Measurements from ENCODE around the gene CFAP107.
"Not testable (repeated sequence)": the region's sequence is repeated elsewhere in the genome, so short reads cannot be mapped to it uniquely, and the experiment has no call there.

The CFAP107 gene, protein sequence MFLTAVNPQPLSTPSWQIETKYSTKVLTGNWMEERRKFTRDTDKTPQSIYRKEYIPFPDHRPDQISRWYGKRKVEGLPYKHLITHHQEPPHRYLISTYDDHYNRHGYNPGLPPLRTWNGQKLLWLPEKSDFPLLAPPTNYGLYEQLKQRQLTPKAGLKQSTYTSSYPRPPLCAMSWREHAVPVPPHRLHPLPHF

DNA sequence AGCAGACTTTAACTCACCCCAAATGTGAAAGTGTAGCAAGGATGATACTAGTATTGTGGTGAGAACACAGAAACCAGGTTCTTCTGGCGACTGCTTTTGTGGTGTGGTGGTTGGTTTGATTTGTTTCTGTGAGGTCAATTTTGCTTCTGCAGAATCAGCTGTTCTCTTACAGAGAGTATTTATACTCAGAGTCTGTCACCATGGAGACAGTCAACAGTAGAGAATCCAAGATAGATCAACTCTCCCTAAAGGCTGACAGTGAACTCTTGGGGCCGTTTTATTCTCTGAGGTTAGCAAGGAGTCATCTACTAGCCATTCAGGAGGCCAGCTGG, at the start of gene CFAP107:
CFAP107 (plus strand) TSS at position 209 of the 332 bp plus-strand sequence. CDS start 231 bp downstream, outside the sequence.
- no peak for DNase-seq

DNA sequence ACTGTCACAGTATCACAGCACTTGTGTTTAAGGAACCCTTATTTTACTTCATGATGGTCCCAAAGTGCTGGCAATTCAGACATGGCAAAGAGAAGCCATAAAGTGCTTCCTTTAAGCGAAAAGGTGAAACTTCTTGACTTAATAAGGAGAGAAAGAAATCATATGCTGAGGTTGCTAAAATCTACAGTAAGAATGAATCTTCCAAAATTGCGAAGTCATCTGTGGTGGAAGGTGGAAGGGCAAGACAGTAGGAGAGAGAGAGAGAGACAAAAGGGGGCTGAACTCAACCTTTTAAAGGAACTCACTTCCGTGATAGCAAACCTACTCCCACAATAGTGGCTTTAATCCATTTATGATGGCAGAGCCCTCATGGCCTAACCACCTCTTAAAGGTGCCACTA, 49.3 kb upstream of the CFAP107 start:
- DNase-seq: no peak

DNA sequence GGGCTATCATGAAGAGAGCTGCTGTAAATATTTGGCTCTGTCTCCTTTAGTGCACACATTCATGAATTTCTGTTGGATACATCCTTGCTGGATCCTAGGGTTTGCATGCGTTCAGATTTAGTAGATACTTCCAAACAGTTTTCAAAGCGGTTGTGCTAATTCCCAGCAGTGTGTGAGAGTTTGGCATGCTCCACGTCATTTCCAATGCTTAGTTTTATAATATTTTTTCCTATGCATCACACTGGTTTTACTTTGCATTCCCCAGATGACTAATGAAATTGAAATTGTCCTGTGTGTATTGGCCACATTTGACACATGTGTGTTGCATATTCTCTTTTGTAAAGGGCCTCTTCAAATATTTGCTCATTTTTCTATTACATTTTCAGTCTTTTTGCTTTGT, 48.6 kb upstream of the CFAP107 start:
- DNase-seq: no peak

DNA sequence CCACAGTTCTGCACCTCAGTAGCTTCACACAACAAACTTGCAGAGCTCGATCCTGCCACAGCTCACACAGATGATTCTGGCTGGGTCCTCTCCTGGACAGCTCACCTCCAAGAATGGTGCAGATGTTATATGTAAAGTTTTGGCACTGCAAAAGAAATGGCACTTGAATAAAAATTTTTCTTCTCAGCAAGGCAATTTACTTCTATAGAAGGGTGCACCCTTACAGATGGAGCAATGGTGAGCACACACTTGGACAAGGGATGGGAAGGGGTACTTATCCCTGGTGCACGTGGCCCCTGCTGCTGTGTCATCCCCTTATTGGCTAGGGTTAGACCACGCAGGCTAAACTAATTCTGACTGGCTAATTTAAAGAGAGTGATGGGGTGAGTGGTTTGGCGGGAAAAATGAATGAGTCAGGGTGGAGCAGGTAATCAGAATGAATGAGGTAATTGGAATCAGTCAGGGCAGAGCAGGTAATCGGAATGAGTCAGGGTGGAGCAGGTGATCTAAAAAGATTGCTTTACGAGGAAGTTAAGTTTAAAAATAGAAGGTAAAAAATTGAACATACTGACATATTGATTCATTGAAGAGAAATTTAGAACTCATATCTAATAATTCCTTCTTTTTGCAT, 42.1 kb upstream of the CFAP107 start:
- no peak for DNase-seq

DNA sequence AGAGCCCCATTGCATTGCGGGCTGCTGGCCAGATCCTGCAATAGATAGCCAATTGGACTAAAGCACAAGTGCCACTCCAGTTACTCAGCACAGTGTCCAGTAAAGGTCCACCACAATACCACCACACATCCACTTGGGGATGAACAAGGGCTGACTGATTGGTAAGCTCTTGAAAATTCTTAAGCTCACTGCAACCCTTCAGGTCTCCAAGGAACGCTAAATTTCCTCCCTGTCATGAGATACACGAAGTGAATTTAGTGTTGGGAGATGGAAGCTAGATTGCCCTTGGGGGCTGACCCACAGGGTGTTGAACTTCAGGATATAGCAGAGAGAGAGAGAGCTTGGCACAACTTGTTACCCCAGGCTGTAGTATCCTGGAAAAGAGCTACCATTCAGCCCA, 39.9 kb upstream of the CFAP107 start:
- no peak for DNase-seq

DNA sequence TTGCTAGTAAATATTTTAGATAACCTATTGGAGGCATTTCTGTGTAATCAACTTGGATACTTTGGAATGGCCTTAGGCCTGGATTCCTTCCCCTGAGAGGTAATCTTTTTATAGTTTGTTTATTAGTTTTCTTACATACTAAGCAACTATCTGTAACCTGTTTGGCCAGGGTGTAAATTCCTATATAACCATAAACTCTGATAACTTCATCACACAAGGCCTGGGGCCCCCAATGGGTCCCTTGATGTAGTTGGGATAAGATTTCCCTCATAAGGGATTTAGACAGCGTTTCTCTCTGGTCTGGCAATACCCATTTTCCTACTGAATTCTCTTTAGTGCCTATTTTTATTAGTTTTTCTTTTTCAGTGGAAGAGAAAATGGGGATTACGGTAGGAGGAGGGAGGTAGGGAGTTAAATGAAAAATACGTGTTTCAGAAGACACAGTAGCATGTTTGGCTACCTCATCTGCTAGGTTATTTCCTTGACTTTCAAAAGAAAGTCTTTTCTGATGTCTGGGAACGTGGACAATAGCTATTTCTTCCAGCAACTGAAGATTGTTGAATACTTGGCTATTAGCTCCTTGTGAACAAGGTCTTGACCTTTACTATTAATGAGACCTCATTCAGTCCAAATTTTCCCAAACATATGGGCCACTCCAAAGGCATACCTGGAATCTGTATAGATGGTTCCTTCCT, 37.5 kb upstream of the CFAP107 start:
- DNase-seq: no peak

DNA sequence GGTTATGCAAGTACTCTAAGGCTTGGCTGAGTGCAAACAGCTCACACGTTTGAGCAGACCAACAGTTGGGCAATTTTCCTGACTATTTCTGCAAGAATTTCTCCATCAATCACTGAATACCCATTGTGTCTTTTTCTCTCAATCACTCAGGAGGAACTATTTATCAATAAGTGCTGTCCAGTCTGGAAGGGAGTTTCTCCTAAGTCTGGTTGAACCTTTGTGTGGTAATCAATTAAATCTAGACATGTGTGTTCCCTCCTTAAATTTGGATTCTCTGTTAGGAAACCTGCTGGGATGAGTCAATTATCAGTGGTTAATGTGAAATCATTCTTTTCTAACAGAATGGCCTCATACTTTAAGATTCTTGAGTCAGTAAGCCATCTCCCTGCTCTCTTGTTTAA, 36.9 kb upstream of the CFAP107 start:
- no peak for DNase-seq

DNA sequence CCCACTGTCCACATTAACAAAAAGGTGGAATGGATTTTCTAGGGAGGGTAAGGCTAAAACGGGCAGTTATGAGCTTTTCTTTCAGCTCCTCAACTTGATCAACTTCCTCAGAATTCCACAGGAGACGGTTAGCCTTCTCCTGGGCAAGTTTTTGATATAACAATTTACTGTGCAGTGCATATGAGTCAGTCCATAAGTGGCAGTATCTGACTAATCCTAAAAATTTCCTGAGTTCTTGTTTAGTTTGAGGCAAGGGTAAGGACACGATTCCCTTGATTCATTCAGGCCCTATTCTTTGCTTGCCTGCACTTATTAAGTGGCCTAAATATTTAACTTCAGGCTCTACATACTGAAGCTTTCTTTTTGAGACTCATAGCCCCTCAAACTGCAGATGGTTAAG, 36.3 kb upstream of the CFAP107 start:
- no peak for DNase-seq

DNA sequence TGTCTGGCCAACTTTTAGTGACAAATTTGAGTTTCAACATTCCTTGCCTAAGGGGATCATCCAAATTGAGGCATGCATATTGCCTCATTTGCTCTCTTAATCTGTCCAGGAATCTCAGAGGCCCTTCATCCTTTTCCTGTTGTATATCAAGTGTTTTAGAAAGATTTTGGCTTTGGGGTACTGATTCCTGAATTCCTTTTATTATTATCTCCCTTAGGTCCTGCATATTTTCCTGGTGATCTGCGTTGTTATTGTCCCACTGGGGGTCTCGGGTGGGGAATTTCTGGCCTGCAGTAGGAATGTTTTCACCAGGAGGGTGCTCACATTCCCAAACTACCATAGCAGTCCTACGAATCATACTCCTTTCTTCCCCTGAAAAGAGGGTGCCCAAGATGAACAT, 34.5 kb upstream of the CFAP107 start:
- DNase-seq: no peak

DNA sequence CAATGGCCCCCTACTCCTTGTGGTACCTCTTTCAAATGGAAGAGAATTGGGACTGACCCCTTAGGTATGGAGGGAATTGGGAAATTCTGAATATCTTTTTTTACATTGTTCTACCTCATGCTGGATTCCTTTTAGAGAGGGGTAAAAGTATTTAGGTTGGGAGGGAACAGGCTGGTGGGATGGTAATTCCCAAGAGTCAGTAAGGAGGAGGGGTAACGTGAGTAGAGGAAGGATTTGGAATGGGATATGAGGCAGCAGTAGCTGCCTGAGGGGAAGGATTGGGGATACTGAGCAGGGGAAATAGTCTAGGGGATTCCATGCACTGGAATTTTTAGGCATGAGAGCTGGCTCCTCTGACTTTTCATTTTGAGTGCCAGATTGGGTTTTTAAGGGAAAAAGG, 33.9 kb upstream of the CFAP107 start:
- DNase-seq: no peak

DNA sequence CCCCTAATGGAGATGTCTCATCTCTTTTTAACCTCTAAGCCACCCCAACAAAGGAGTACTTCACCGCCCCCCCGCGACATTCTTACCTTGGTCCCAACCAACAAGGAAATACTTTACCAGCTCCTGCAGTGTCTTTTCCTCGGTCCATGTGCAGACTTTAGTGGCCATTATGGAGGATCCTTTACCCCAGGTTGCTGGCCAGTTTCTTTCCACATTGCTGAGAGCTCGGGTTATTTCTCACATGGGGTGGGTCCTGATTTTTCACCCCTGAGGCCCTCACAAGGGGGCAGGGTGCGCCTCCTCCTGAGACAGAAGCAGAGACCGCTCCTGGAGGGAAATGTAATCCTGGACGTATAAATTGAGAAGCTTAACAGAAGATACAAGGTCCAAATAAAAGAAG, 33.1 kb upstream of the CFAP107 start:
- DNase-seq: no peak

DNA sequence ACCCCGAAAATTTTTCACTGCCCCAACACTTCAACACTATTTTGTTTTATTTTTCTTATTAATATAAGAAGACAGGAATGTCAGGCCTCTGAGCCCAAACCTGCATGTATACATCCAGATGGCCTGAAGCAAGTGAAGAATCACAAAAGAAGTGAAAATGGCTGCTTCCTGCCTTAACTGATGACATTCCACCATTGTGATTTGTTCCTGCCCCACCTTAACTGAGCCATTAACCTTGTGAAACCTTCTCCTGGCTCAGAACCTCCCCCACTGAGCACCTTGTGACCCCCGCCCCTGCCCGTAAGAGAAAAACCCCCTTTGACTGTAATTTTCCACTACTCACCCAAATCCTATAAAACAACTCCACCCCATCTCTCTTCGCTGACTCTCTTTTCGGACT, 32.3 kb upstream of the CFAP107 start:
- DNase-seq: not testable (repeated sequence)

DNA sequence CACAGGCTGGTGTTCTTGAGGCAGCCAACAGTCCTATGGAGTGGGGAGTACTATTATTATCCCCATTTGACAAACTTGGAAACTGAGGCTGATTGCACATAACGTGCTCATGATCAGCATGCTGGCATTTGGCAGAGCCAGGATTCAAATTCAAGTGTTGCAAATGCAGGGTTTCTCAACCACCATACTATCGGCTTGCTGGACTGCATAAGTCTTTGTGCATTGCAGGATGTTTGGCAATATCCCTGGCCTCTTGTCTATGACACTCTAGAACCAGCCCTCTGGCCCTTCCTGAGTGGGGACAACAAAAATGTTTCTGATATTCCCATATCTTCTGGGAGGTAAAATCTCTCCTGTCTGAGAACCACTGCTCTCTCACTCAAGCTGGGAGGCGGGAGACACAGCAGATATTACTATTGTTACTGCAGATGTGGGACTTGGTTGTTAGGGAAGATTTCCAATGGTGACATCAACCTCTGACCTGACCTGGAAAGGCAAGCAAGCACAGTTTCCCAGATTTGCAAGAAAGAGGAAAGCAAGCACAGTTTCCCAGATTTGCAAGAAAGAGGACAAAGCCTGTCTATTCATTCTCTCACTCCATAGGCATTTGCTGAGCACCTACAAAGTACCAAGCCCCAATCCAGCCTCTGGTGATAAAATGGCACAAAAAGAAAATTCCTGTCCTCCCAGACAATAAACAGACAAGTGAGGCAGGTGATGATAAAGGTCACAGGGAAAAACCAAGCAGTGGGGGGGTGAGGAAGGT, 31.1 kb upstream of the CFAP107 start:
- no peak for DNase-seq

DNA sequence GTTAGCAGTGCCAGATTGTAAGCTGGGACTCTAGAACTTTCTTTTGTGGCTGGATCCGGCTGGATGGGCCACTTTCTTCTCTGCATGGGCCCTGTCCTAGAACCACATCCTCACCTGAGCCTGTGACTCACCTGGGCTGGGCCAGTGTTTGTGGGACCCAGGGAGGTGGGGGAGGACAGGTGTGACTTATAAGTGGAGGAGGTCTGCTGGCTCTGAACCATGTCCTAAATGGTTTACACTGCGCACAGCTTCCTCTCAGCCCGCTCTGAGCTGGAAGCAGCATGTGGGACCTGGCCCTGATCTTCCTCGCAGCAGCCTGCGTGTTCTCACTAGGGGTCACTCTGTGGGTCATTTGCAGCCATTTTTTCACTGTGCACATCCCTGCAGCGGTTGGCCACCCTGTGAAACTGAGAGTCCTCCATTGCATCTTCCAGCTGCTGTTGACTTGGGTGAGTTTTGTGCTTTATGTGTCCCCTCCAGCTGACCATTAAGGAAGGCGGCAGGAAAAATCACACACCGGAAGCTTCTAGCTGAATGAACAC, 30.0 kb upstream of the CFAP107 start, which contains the start of gene AADACL3:
AADACL3 (plus strand) TSS at position 215 of the 542 bp plus-strand sequence; CDS start at position 282, 67 bp downstream.
- no peak for DNase-seq

DNA sequence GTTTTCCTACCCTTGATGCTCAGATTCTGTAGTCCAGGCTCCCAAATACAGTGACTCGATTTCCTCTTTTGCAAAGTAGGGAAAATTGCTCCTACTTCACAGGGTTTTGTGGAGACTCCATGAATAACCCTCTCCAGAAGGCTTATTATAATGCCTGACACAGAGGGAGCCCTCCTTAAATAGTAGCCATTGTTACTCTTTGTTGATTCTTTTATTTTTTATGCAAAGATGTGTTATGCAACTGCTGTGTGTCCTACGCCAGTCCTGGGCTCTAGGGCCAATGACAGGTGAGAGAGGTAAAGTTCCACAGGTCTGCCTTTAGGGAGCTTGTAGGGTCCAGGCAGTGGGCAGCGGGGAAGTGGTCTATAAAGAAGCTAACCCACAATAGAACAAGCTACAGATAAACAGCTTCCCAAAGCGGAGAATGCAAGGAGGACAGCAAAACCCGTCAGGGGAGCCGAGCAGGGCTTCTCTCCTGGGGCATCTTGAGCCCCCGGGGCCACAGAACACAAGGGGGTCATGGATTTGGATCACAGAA, 28.6 kb upstream of the CFAP107 start:
- no peak for DNase-seq

DNA sequence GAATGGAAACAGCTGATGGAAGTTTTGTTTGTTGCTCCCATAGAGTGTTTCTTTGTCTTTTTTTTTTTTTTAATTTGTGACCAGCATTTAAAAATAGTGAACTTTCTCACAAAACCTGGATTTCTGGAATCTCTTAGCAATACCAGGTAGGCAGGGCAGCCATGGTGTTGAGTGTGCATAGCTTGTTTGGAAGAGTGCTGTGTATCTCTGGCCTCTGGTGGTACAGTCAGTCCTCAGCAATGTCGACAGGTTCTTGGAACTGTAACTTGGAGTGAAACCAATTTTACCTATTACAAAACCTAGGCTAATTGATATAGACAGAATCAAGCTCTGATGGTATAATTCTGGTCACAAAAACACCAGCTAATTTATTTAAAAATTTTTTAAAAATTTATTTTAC, 23.4 kb upstream of the CFAP107 start:
- DNase-seq: no peak

DNA sequence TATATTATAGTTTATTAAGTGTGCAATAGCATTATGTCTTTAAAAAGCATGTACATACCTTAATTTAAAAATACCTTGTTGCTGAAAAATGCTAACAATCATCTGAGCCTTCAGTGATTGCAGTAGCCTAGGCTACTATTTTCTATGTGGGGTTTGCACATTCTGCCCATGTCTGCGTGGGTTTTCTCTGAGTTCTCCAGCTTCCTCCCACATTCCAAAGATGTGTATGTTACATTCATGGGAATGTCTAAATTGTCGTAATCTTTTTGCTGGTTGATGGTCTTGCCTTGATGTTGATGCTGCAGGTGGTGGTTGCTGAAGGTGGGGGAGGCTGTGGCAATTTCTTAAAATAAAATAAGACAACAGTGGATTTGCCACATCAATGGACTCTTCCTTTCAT, 17.6 kb upstream of the CFAP107 start:
- DNase-seq: no peak

DNA sequence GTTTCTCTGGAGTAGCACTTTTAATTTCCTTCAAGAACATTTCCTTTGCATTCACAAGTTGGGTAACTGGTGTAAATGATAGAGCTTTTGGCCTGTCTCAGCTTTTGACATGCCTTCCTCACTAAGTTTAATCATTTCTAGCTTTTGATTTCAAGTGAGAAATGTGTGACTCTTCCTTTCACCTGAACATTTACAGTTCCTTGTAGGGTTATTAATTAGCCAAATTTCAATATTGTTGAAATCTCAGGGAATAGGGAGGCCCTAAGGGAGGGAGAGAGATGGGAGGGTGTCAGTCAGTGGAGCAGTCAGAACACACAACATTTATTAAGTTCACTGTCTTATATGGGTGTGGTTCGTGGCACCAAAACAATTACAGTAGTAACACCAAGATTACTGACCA, 15.8 kb upstream of the CFAP107 start:
- no peak for DNase-seq

DNA sequence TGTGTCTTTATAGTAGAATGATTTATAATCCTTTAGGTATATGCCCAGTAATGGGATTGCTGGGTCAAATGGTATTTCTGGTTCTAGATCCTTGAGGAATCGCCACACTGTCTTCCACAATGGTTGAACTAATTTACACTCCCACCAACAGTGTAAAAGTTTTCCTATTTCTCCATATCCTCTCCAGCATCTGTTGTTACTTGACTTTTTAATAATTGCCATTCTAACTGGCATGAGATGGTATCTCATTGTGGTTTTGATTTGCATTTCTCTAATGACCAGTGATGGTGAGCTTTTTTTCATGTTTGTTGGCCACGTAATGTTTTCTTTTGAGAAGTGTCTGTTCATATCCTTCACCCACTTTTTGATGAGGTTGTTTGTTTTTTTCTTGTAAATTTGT, 14.9 kb upstream of the CFAP107 start:
- not testable (repeated sequence) for DNase-seq

DNA sequence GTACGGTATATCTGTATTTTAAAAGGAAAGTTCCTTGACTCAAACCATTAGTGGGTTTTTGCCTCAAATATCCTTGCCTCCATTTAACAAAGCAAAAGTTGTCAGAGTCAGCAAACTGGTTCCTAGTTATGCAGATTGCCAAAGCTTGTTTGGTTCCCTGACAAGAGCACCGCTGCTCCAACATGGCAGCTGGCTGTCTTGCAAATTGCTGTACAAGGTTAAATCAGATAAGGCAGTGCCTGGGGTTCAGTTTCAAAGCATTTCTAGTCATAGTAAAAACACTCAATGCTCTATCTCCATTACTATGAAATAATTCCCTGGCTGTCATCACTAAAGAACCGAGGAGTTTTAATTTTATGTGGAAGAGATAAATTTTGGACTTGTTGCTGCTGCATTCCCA, 11.3 kb upstream of the CFAP107 start:
- DNase-seq: no peak

DNA sequence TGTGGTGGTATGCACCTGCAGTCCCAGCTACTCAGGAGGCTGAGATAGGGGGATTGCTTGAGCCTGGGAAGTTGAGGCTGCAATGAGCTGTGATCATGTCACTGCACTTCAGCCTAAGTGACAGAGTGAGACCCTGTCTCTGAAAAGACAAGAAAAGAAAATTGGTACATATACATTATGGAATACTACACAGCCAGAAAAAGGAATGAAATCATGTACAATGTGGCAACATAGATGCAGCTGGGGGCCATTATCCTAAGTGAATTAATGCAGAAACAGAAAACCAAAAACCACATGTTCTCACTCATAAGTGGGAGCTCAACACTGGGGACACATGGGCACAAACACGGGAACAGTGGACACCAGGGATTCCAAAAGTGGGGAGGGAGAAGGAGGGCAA, 7.1 kb upstream of the CFAP107 start:
- no peak for DNase-seq

DNA sequence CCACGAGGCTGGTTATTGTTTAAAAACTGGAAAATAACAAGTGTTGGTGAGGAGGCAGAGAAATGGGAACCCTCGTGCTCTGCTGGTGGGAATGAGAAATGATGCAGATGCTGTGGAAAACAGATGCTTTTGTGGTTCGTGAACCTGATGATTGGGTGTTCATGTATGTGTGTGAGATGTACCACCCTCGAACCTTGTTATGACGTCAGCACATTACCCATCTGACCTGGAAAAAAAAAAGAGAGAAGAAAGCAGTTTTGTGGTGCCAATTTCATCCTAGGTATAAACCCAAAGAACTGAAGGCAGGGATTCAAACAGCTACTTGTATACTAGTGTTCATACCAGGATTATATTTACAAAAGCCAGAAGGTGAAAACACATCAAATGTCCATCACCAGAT, 6.4 kb upstream of the CFAP107 start:
- DNase-seq: no peak

DNA sequence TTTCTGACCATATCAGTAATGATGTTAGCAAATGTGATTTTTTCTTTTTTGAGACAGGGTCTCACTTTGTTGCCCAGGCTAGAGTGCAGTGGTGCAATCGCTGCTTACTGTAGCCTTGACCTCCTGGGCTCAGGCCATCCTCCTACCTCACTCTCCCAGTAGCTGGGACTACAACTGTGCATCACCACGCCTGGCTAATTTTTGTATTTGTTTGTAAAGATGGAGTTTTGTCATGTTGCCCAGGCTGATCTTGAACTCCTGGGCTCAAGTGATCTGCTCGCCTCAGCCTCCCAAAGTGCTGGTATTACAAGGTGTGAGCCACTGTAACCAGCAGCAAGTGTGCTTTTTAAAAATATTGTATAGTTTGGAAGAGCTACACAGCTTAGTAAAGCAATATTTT, 4.1 kb upstream of the CFAP107 start:
- DNase-seq: no peak

All from activated CD4-positive, alpha-beta T cell treated with anti-CD3 and anti-CD28 coated beads for 1 hour (primary cell).